Esophagus (tissue), 2 donors: ENCODE data around the gene TM9SF4. TPM values are rescaled to one million over a fixed set of nuclear protein-coding genes. Genes with fewer than 3 reads are reported as not detected.

Experiments
- H3K27ac ChIP-seq, 2 donors: one replicate each; pipeline ENCODE4 v1.5.1; 2013; ENCODE audit warnings: low read depth in 2 of 2, mild to moderate bottlenecking in 2 of 2, inconsistent platforms in 1 of 2, low read length in 1 of 2, moderate library complexity in 1 of 2
- H3K27me3 ChIP-seq, 2 donors: one replicate each; pipeline ENCODE4 v1.6.1; 2013; ENCODE audit warnings: low read length in 2 of 2, control low read depth in 1 of 2, mild to moderate bottlenecking in 1 of 2; ENCODE audit not compliant: insufficient read depth in 2 of 2, control insufficient read depth in 1 of 2
- H3K36me3 ChIP-seq, 2 donors: one replicate each; pipeline ENCODE4 v1.6.1; 2013; ENCODE audit warnings: low read length in 1 of 2; ENCODE audit not compliant: control insufficient read depth in 2 of 2, insufficient read depth in 2 of 2
- H3K4me1 ChIP-seq, 2 donors: one replicate each; pipeline ENCODE4 v1.6.1; 2013; ENCODE audit warnings: low read length in 1 of 2; ENCODE audit not compliant: control insufficient read depth in 2 of 2, insufficient read depth in 2 of 2
- H3K4me3 ChIP-seq, 2 donors: one replicate each; pipeline ENCODE4 v1.5.1; 2013; ENCODE audit warnings: low read length in 2 of 2, mild to moderate bottlenecking in 2 of 2, low read depth in 1 of 2, moderate library complexity in 1 of 2
- H3K9me3 ChIP-seq, 2 donors: one replicate each; pipeline ENCODE4 v1.6.1; 2013; ENCODE audit warnings: mild to moderate bottlenecking in 2 of 2, low read depth in 1 of 2, low read length in 1 of 2, moderate library complexity in 1 of 2; ENCODE audit not compliant: control insufficient read depth in 2 of 2, insufficient read depth in 1 of 2
- WGBS, 2 donors: extraction: QIAGEN DNeasy Blood & Tissue Kit; methylation state at CpG; one replicate each; pipeline ENCODE4 v1.1.7; 2013; 5-methylcytosine and 5-hydroxymethylcytosine counted together
- polyA plus RNA-seq, 2 donors: library from polyadenylated mRNA; stranded (reverse); fragments of 200-250 nt; gene quantifications; one replicate each; pipeline ENCODE4 v1.2.3, GENCODE V29; 2013
- donor health status: healthy with polysubstance abuse.
- donor health status: Bipolar disorder and iron deficiency.

TM9SF4 gene
- polyA plus RNA-seq, 2 donors: 22.9 to 26.6 TPM

- H3K27ac ChIP-seq: no peak overlapping the region
- H3K36me3 ChIP-seq: peaks cover 13 to 41% of the 10 kb centered on the region in 2 donors
- peaks cover 0 to 9% of the 10 kb centered on the region in 2 donors for H3K4me1 ChIP-seq
- no peaks in the 10 kb centered on the region for H3K27me3 ChIP-seq
- no peak overlapping the region for H3K4me3 ChIP-seq
- WGBS, 2 donors: 97% methylated on average over 11 of the region's 11 CpGs
- no peaks in the 10 kb centered on the region for H3K9me3 ChIP-seq
Measured at GRCh38 chr20:32158351-32158750, 48.8 kb downstream of the TM9SF4 start.

GRCh38 chr20:32158943-32159660, 49.6 kb downstream of the TM9SF4 start:
- H3K9me3 ChIP-seq: no peaks in the 10 kb centered on the region
- H3K4me3 ChIP-seq: no peak overlapping the region
- peaks cover 0 to 9% of the 10 kb centered on the region in 2 donors for H3K4me1 ChIP-seq
- H3K27me3 ChIP-seq: no peaks in the 10 kb centered on the region
- 91 to 93% methylated on average over 4 of the region's 4 CpGs for WGBS, 2 donors
- no peak overlapping the region for H3K27ac ChIP-seq
- H3K36me3 ChIP-seq: peaks cover 13 to 36% of the 10 kb centered on the region in 2 donors

GRCh38 chr20:32159766-32160221, 50.3 kb downstream of the TM9SF4 start:
- no peaks in the 10 kb centered on the region for H3K9me3 ChIP-seq
- no peak overlapping the region for H3K4me3 ChIP-seq
- no peak overlapping the region for H3K27ac ChIP-seq
- 74 to 94% methylated on average over 5 of the region's 5 CpGs for WGBS, 2 donors
- H3K4me1 ChIP-seq: peaks cover 0 to 9% of the 10 kb centered on the region in 2 donors
- peaks cover 13 to 42% of the 10 kb centered on the region in 2 donors for H3K36me3 ChIP-seq
- no peaks in the 10 kb centered on the region for H3K27me3 ChIP-seq

GRCh38 chr20:32160341-32160740, 50.8 kb downstream of the TM9SF4 start:
- 95 to 97% methylated on average over 5 of the region's 5 CpGs for WGBS, 2 donors
- H3K36me3 ChIP-seq: peaks cover 18 to 43% of the 10 kb centered on the region in 2 donors

DNA sequence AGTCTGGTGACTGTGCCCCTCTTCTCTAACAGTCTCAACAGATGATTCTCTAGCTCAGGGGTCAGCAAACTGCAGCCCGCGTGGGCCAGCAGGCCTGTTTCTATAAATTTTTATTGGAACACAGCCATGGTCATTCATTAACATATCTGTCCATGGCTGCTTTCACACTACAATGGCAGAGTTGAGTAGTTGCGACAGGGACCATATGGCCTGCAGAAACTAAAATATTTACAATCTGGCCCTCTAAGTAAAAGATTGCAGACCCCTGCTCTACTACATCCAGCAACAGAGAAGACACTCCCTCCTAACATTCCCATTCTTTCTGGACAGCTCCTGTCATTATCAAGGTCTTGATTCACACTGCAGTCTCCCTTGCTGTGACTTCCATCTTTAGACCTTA, 52.8 kb downstream of the TM9SF4 start:
- no peaks in the 10 kb centered on the region for H3K4me1 ChIP-seq
- H3K4me3 ChIP-seq: no peak overlapping the region
- H3K9me3 ChIP-seq: no peaks in the 10 kb centered on the region
- H3K27ac ChIP-seq: no peak overlapping the region
- no peaks in the 10 kb centered on the region for H3K27me3 ChIP-seq
- WGBS, 2 donors: 42 to 75% methylated on average over 3 of the region's 3 CpGs
- H3K36me3 ChIP-seq: peaks cover 20 to 57% of the 10 kb centered on the region in 2 donors

More at GRCh38 chr20:32160341-32160740, 50.8 kb downstream of the TM9SF4 start:
- Histone ChIP-seq H3K27ac (no peak overlapping the region), H3K9me3 (no peaks in the 10 kb centered on the region), H3K27me3 (no peaks in the 10 kb centered on the region), H3K4me1 (peaks cover 0 to 4% of the 10 kb centered on the region in 2 donors), H3K4me3 (no peak overlapping the region)

DNA sequence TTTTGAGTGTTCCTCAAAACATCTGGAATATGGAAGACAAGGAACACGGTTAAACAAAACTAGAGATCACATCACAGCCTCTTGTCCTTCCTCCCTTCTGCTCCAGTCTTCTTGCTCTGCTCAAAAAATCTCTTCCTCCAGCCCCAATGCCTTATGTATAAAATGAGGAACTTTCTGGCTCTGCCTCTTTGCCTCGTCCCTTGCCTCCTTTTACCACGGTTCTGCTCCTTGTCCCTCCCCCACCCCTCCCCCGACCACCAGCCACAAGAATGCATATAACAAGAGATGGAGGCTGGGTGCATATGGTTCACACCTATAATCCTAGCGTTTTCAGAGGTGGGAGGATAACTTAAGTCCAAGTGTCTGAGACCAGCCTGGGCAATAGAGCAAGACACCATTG, 54.4 kb downstream of the TM9SF4 start:
- Histone ChIP-seq H3K4me1 (no peaks in the 10 kb centered on the region), H3K4me3 (no peak overlapping the region), H3K36me3 (peaks cover 10 to 45% of the 10 kb centered on the region in 2 donors), H3K27me3 (no peaks in the 10 kb centered on the region), H3K27ac (no peak overlapping the region), H3K9me3 (no peaks in the 10 kb centered on the region)
- 81 to 84% methylated on average over 5 of the region's 5 CpGs for WGBS, 2 donors

DNA sequence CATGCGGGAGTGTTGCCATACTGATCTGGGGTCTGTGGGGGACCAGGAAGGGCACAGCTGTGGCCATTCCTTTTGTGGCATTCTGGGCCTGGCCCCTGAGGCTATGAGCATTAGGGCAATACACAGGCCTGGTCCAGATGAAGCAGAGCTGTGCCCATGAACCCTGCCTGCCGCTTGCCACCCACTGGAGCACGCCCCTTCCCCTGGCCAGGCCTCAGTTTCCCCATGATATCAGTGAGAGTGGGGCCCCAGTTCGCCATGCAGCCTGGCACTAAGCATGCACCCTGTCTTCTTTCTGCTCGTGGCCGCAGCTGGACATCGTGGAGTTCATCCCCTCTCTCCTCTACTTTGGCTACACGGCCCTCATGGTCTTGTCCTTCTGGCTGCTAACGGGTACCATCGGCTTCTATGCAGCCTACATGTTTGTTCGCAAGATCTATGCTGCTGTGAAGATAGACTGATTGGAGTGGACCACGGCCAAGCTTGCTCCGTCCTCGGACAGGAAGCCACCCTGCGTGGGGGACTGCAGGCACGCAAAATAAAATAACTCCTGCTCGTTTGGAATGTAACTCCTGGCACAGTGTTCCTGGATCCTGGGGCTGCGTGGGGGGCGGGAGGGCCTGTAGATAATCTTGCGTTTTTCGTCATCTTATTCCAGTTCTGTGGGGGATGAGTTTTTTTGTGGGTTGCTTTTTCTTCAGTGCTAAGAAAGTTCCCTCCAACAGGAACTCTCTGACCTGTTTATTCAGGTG, 55.6 kb downstream of the TM9SF4 start:
- Histone ChIP-seq H3K36me3 (peaks cover 10 to 34% of the 10 kb centered on the region in 2 donors), H3K4me3 (no peak overlapping the region), H3K9me3 (no peaks in the 10 kb centered on the region), H3K27ac (no peak overlapping the region), H3K27me3 (no peaks in the 10 kb centered on the region), H3K4me1 (no peaks in the 10 kb centered on the region)
- WGBS, 2 donors: 90 to 91% methylated on average over 21 of the region's 21 CpGs

- Histone ChIP-seq H3K4me1 (no peaks in the 10 kb centered on the region), H3K27me3 (no peaks in the 10 kb centered on the region), H3K27ac (no peak overlapping the region), H3K36me3 (peaks cover 10 to 31% of the 10 kb centered on the region in 2 donors), H3K4me3 (no peak overlapping the region), H3K9me3 (no peaks in the 10 kb centered on the region)
- WGBS, 2 donors: 88 to 90% methylated on average over 8 of the region's 8 CpGs
Measured at GRCh38 chr20:32165836-32166545, 56.5 kb downstream of the TM9SF4 start.

DNA sequence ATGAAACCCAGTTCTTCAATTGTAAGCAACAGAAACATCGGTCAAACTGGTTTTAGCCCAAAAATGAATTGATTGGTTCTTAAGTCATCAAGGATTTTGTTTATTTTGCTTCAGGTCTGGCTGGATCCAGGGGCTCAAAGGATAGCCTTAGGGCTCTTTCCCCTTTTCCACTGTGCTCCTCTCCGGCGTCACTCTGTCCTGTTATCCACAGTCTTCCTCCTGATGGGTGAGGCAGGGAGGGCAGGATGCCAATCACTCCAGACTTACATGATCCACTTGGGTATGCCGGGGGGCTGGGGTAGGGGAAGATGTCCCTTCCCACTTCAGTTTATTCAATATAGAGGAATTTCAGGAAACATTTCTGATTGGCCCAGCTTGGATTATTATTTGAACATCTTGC, 58.0 kb downstream of the TM9SF4 start:
- WGBS, 2 donors: 91 to 92% methylated on average over 4 of the region's 4 CpGs
- Histone ChIP-seq H3K4me1 (no peaks in the 10 kb centered on the region), H3K27me3 (no peaks in the 10 kb centered on the region), H3K4me3 (no peak overlapping the region), H3K36me3 (peaks cover 7 to 26% of the 10 kb centered on the region in 2 donors), H3K27ac (no peak overlapping the region), H3K9me3 (no peaks in the 10 kb centered on the region)
